Endothelial cell of umbilical vein (primary cell): ENCODE measurements around the gene DYNLT3. TPM values are rescaled to one million over a fixed set of nuclear protein-coding genes. Genes with fewer than 3 reads are reported as not detected.

ENCODE experiments used
- BruUV-seq: library from RNA; stranded (reverse); fragments of 400-500 nt; replicated peaks from 2 replicates; lab custom pipeline; 2021; lab: Mats Ljungman, UMichigan
- CTCF ChIA-PET: fragments of 300-600, 350-600 bp; sonication (Branson Sonifier 250); formaldehyde crosslinking; loops from one replicate; lab custom pipeline; 2021; ENCODE audit warnings: antibody characterized with exemption, inconsistent platforms; lab: Charles Lee
- POLR2A ChIA-PET: fragments of 300-600, 350-600 bp; sonication (Branson Sonifier 250); formaldehyde crosslinking; loops from one replicate; lab custom pipeline; 2021; ENCODE audit warnings: antibody characterized with exemption, inconsistent platforms; lab: Charles Lee
- DNase-seq: peaks from one replicate; pipeline ENCODE4 v3.0.0-alpha.2; 2011; ENCODE audit warnings: low read depth, low spot score
- FAIRE-seq: peaks from 2 replicates; lab custom pipeline; 2011; peaks lifted over from hg19 to GRCh38; lab: Jason Lieb, UNC
- H2AFZ ChIP-seq: 2 replicates; pipeline ENCODE4 v1.6.0; 2012; ENCODE audit warnings: low read depth, low read length, control low read depth, inconsistent platforms
- H3K27ac ChIP-seq: 2 replicates; pipeline ENCODE4 v1.5.1; 2011; ENCODE audit warnings: low read depth, mild to moderate bottlenecking, control low read depth, low read length, moderate library complexity; ENCODE audit not compliant: insufficient read depth
- H3K27me3 ChIP-seq, 2 experiments: 2 replicates each; pipeline versions ENCODE4 v1.6.0 to v1.6.1; 2011; ENCODE audit warnings: low read length in 2 of 2, mixed read lengths in 1 of 2; ENCODE audit not compliant: control insufficient read depth in 2 of 2, insufficient read depth in 2 of 2
- H3K36me3 ChIP-seq, 2 experiments: 2 replicates in 1 of 2; 3 replicates in 1 of 2; pipeline ENCODE4 v1.5.1; 2011; ENCODE audit warnings: low read length in 2 of 2, mild to moderate bottlenecking in 1 of 2, moderate library complexity in 1 of 2; ENCODE audit not compliant: control insufficient read depth in 2 of 2, insufficient read depth in 2 of 2; ENCODE audit errors: extremely low read depth in 1 of 2
- H3K4me1 ChIP-seq: 3 replicates; pipeline ENCODE4 v1.5.1; 2011; ENCODE audit warnings: mild to moderate bottlenecking, low read length; ENCODE audit not compliant: control insufficient read depth, insufficient read depth; ENCODE audit errors: extremely low read depth
- H3K4me2 ChIP-seq: 2 replicates; pipeline ENCODE4 v1.6.1; 2011; ENCODE audit warnings: low read length, control low read depth, mixed read lengths; ENCODE audit not compliant: insufficient read depth
- H3K4me3 ChIP-seq, 3 experiments: fragments of 200-600 bp in 1 of 3; sonication (generic), shearing (Covaris generic) in 1 of 3; replicated peaks in 1 of 3; 2 replicates each; pipeline ENCODE4 v1.5.1; 2011 to 2016; ENCODE audit warnings: control low read depth in 3 of 3, low read length in 3 of 3, mild to moderate bottlenecking in 2 of 3, inconsistent platforms in 1 of 3, low read depth in 1 of 3, moderate library complexity in 1 of 3; ENCODE audit not compliant: insufficient read depth in 1 of 3
- H3K79me2 ChIP-seq: 2 replicates; pipeline ENCODE4 v1.6.0; 2012; ENCODE audit warnings: low read length, inconsistent platforms; ENCODE audit not compliant: control insufficient read depth, insufficient read depth
- H3K9ac ChIP-seq: replicated peaks from 2 replicates; pipeline ENCODE3; 2011; ENCODE audit warnings: low read length, control low read depth; ENCODE audit not compliant: insufficient read depth; ENCODE audit errors: extremely low read depth
- H3K9me1 ChIP-seq: replicated peaks from 3 replicates; pipeline ENCODE4 v1.6.0; 2011; ENCODE audit warnings: mild to moderate bottlenecking, low read length; ENCODE audit not compliant: control insufficient read depth, insufficient read depth; ENCODE audit errors: extremely low read depth
- H3K9me3 ChIP-seq: replicated peaks from 2 replicates; pipeline ENCODE4 v1.5.1; 2012; ENCODE audit warnings: low read length, inconsistent platforms; ENCODE audit not compliant: control insufficient read depth, insufficient read depth
- H4K20me1 ChIP-seq: replicated peaks from 2 replicates; pipeline ENCODE3; 2011; ENCODE audit warnings: mild to moderate bottlenecking, low read length; ENCODE audit not compliant: control insufficient read depth, insufficient read depth; ENCODE audit errors: extremely low read depth
- EZH2 ChIP-seq: IDR thresholded peaks from 2 replicates; pipeline ENCODE4 v1.6.1; 2012; ENCODE audit warnings: borderline replicate concordance, low read depth, mild to moderate bottlenecking, moderate library complexity, low read length, inconsistent platforms; ENCODE audit not compliant: severe bottlenecking
- FOS ChIP-seq: IDR thresholded peaks from 2 replicates; pipeline ENCODE4 v1.6.1; 2011; ENCODE audit warnings: mild to moderate bottlenecking, low read length, moderate library complexity, borderline replicate concordance; ENCODE audit not compliant: insufficient read depth
- GATA2 ChIP-seq: IDR thresholded peaks from 2 replicates; pipeline ENCODE4 v1.7.0; 2011; ENCODE audit warnings: low read depth, mild to moderate bottlenecking, moderate library complexity, mixed read lengths, low read length; ENCODE audit not compliant: insufficient read length, insufficient read depth
- JUN ChIP-seq: IDR thresholded peaks from 2 replicates; pipeline ENCODE4 v1.6.1; 2011; ENCODE audit warnings: borderline replicate concordance, low read depth; ENCODE audit not compliant: insufficient read length, insufficient read depth
- MYC ChIP-seq: IDR thresholded peaks from one replicate; pipeline ENCODE4 v1.6.1; 2011; ENCODE audit warnings: mild to moderate bottlenecking, low read depth, low read length
- POLR2A ChIP-seq: IDR thresholded peaks from 2 replicates; pipeline ENCODE4 v1.6.1; 2012; ENCODE audit warnings: low read depth, mild to moderate bottlenecking, control low read depth, low read length
- POLR2AphosphoS5 ChIP-seq: IDR thresholded peaks from 2 replicates; pipeline ENCODE4 v1.6.1; 2012; ENCODE audit warnings: low read depth, mild to moderate bottlenecking, control low read depth, low read length, moderate library complexity; ENCODE audit not compliant: insufficient read depth
- dilution Hi-C: fragments of 300-500 bp; cut with MboI; formaldehyde crosslinking; loops from one replicate; pipeline ENCODE4 v1.15.0; 2019; ENCODE audit warnings: low sequenced_read_pairs; ENCODE audit not compliant: extremely low pct_ligation_motif_present
- intact Hi-C: fragments of 100-400 bp; cut with micrococcal nuclease; formaldehyde crosslinking; loops from one replicate; pipeline ENCODE4 v1.10.0; 2022
- polyA plus RNA-seq, 4 experiments: library from polyadenylated mRNA; depleted of rRNA in 3 of 4; stranded (reverse) in 3 of 4; unstranded in 1 of 4; fragments of >200 nt; gene quantifications; 2 replicates each; pipeline versions ENCODE4 v1.2.1 to v1.2.3, GENCODE V29; 2011 to 2012; ENCODE audit warnings: missing spikeins in 1 of 4
- total RNA-seq: library from RNA; stranded (reverse); gene quantifications from 2 replicates; pipeline ENCODE4 v1.2.3, GENCODE V29; 2021
- TF ChIP-seq, protein P1 (sequence below): IDR thresholded peaks from 2 replicates; pipeline ENCODE4 v1.6.1; 2011; ENCODE audit not compliant: insufficient read depth, insufficient read length
- TF ChIP-seq, protein P2 (sequence below), 2 donors: IDR thresholded peaks; 1 replicate in 1 of 2; 2 replicates in 1 of 2; pipeline ENCODE4 v1.5.1; 2011; ENCODE audit warnings: low read length in 2 of 2, mild to moderate bottlenecking in 2 of 2, moderate library complexity in 2 of 2, control low read depth in 1 of 2, inconsistent platforms in 1 of 2, low read depth in 1 of 2; ENCODE audit not compliant: insufficient read depth in 1 of 2; ENCODE audit errors: extremely low read depth in 1 of 2

The DYNLT3 gene
- total and polyA plus RNA-seq, 2 donors (not counting 3 experiments of a cell fraction or from before 2014, with no cell fraction given) = 9.3 to 22.8 TPM

DNA sequence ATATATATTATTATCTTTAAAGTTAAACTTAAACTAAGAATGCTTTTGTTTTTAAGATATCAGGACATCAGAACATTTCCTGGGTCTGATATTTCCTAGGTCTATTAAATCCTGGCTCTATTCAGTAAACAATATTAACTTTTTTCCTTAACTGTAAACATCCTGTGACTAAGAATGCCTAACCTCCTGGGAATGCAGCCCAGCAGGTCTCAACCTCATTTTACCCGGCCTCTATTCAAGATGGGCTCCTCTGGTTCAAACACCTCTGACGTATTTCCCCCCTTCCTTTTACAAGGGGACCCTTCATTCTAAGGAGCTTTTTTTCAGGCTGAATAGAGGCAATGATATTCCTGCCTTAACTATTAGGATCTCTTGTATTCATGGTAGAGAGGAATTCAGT lies 35.8 kb upstream of the DYNLT3 start:
- Histone ChIP-seq H2AFZ (peak overlapping the region; percentile 29), H3K9me1 (no peaks in the 10 kb centered on the region), H3K4me3 (no peak overlapping the region), H3K9me3 (no peaks in the 10 kb centered on the region), H3K4me1 (no peaks in the 10 kb centered on the region), H3K27me3 (no peaks in the 10 kb centered on the region), H3K4me2 (no peak overlapping the region), H3K79me2 (no peaks in the 10 kb centered on the region), H3K9ac (no peak overlapping the region), H3K27ac (no peak overlapping the region), H4K20me1 (no peaks in the 10 kb centered on the region), H3K36me3 (no peaks in the 10 kb centered on the region)
- FAIRE-seq (no peak), DNase-seq (no peak)
- POLR2A ChIA-PET = no interaction called here
- intact Hi-C loops = no loop called here
- dilution Hi-C loops = no loop called here
- no peak for TF ChIP-seq MYC
- no peak for TF ChIP-seq FOS
- TF ChIP-seq EZH2 = no peak
- no peak for TF ChIP-seq POLR2A
- TF ChIP-seq POLR2AphosphoS5 = no peak
- TF ChIP-seq GATA2 = no peak
- TF ChIP-seq, protein P1, sequence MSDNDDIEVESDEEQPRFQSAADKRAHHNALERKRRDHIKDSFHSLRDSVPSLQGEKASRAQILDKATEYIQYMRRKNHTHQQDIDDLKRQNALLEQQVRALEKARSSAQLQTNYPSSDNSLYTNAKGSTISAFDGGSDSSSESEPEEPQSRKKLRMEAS = no peak
- no peak for TF ChIP-seq JUN
- TF ChIP-seq, protein P2, sequence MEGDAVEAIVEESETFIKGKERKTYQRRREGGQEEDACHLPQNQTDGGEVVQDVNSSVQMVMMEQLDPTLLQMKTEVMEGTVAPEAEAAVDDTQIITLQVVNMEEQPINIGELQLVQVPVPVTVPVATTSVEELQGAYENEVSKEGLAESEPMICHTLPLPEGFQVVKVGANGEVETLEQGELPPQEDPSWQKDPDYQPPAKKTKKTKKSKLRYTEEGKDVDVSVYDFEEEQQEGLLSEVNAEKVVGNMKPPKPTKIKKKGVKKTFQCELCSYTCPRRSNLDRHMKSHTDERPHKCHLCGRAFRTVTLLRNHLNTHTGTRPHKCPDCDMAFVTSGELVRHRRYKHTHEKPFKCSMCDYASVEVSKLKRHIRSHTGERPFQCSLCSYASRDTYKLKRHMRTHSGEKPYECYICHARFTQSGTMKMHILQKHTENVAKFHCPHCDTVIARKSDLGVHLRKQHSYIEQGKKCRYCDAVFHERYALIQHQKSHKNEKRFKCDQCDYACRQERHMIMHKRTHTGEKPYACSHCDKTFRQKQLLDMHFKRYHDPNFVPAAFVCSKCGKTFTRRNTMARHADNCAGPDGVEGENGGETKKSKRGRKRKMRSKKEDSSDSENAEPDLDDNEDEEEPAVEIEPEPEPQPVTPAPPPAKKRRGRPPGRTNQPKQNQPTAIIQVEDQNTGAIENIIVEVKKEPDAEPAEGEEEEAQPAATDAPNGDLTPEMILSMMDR (IDR thresholded peaks at IDR 0.05; ENCODE audit: extremely low read depth in 1 of 2, insufficient read depth in 1 of 2, low read depth in 1 of 2, low read length in 2 of 2) = no peak
- BruUV-seq = no TSS peak
- CTCF ChIA-PET = no interaction called here
